H1 (cell line): ENCODE results near the gene EFEMP2.

Experiments used
- CTCF ChIP-seq, 3 experiments: IDR thresholded peaks; 1 replicate in 2 of 3; 2 replicates in 1 of 3; pipeline versions ENCODE4 v1.5.1 to v1.6.1; 2011; ENCODE audit warnings: low read length in 3 of 3, mild to moderate bottlenecking in 3 of 3, inconsistent platforms in 2 of 3, low read depth in 1 of 3, moderate library complexity in 1 of 3; ENCODE audit not compliant: insufficient read depth in 1 of 3; ENCODE audit errors: control extremely low read depth in 1 of 3
- EZH2 ChIP-seq: fragments of 200-600 bp; sonication (generic); IDR thresholded peaks from 2 replicates; pipeline ENCODE4 v1.7.1; 2012; ENCODE audit warnings: low read depth, mild to moderate bottlenecking, moderate library complexity, low read length, inconsistent platforms; ENCODE audit not compliant: severe bottlenecking
- POLR2A ChIP-seq, 2 experiments: IDR thresholded peaks; 1 replicate in 1 of 2; 2 replicates in 1 of 2; pipeline ENCODE4 v1.6.1; 2011; ENCODE audit warnings: low read depth in 2 of 2, low read length in 2 of 2, mild to moderate bottlenecking in 2 of 2; ENCODE audit errors: control extremely low read depth in 1 of 2

- TF ChIP-seq CTCF (IDR thresholded peaks at IDR 0.05; ENCODE audit: control extremely low read depth in 1 of 3, insufficient read depth in 1 of 3, low read depth in 1 of 3, low read length in 3 of 3) = no peak
- TF ChIP-seq POLR2A (IDR thresholded peaks at IDR 0.05; ENCODE audit: control extremely low read depth in 1 of 2, low read depth in 2 of 2, low read length in 2 of 2) = no peak
- no peak for TF ChIP-seq EZH2
Measured at GRCh38 chr11:65852508-65853245, 19.9 kb downstream of the EFEMP2 start.
